ENCODE data around the gene HAX1. TPM values are rescaled to one million over a fixed set of nuclear protein-coding genes. Genes with fewer than 3 reads are reported as not detected.

HAX1 gene
- total RNA-seq, 3 donors from 2014 or later, result 108 to 125 (median 120) TPM

DNA sequence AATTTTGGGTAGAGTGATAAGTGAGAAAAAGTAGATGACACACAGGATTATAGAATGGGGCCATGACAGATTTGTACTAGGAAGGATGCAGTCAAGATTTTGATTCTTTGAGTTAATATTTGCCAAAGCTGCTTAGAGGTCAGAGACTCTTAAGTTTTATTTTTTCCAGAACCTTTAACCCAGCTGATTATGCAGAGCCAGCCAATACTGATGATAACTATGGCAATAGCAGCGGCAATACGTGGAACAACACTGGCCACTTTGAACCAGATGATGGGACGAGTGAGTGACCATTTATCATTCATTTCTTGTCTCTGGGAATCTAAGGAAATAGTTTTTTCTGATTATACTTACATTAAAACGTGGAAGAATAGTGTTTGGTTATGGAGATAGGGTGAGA, 35.6 kb upstream of the HAX1 start:
- Histone ChIP-seq H3K27ac (no peak overlapping the region), H3K4me3 (no peak overlapping the region), H3K36me3 (no peaks in the 10 kb centered on the region), H3K4me1 (no peaks in the 10 kb centered on the region), H3K9me3 (no peaks in the 10 kb centered on the region), H3K27me3 (no peaks in the 10 kb centered on the region)
- intact Hi-C loops (cut with DNase I; ENCODE audit: low total_unique reads), result no loop called here
- no peak for DNase-seq (ENCODE audit: low spot score in 2 of 2)
- TF ChIP-seq POLR2A (IDR thresholded peaks at IDR 0.05) (no peak), POLR2AphosphoS5 (IDR thresholded peaks at IDR 0.05) (no peak)
- TF ChIP-seq, protein P1, sequence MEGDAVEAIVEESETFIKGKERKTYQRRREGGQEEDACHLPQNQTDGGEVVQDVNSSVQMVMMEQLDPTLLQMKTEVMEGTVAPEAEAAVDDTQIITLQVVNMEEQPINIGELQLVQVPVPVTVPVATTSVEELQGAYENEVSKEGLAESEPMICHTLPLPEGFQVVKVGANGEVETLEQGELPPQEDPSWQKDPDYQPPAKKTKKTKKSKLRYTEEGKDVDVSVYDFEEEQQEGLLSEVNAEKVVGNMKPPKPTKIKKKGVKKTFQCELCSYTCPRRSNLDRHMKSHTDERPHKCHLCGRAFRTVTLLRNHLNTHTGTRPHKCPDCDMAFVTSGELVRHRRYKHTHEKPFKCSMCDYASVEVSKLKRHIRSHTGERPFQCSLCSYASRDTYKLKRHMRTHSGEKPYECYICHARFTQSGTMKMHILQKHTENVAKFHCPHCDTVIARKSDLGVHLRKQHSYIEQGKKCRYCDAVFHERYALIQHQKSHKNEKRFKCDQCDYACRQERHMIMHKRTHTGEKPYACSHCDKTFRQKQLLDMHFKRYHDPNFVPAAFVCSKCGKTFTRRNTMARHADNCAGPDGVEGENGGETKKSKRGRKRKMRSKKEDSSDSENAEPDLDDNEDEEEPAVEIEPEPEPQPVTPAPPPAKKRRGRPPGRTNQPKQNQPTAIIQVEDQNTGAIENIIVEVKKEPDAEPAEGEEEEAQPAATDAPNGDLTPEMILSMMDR (IDR thresholded peaks at IDR 0.05), result no peak

DNA sequence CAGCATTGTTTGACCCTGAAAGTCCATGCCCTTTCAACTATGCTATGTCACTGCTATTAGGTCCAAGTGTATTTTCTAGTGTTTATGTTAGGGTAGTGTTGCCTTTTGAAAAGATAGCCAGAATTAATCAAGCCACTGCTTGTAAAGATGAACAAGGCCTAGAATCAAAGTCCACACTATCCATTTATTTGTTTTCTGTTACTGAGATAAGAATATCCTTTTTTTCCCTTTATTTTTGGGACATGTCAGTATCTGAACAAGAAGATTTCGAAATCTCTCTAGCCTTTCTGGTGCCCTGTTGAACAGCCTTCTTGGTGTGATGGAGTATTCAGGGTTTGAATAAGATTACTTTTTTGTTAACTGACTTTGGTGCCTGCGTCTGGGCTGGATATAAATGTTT, 35.0 kb upstream of the HAX1 start:
- Histone ChIP-seq H3K27me3 (no peaks in the 10 kb centered on the region), H3K9me3 (no peaks in the 10 kb centered on the region), H3K36me3 (no peaks in the 10 kb centered on the region), H3K4me1 (no peaks in the 10 kb centered on the region), H3K27ac (no peak overlapping the region), H3K4me3 (no peak overlapping the region)
- TF ChIP-seq POLR2AphosphoS5 (IDR thresholded peaks at IDR 0.05) (no peak), POLR2A (IDR thresholded peaks at IDR 0.05) (no peak)
- TF ChIP-seq, protein P1 (IDR thresholded peaks at IDR 0.05), result no peak
- no peak for DNase-seq (ENCODE audit: low spot score in 2 of 2)
- intact Hi-C loops (cut with DNase I; ENCODE audit: low total_unique reads), result no loop called here

DNA sequence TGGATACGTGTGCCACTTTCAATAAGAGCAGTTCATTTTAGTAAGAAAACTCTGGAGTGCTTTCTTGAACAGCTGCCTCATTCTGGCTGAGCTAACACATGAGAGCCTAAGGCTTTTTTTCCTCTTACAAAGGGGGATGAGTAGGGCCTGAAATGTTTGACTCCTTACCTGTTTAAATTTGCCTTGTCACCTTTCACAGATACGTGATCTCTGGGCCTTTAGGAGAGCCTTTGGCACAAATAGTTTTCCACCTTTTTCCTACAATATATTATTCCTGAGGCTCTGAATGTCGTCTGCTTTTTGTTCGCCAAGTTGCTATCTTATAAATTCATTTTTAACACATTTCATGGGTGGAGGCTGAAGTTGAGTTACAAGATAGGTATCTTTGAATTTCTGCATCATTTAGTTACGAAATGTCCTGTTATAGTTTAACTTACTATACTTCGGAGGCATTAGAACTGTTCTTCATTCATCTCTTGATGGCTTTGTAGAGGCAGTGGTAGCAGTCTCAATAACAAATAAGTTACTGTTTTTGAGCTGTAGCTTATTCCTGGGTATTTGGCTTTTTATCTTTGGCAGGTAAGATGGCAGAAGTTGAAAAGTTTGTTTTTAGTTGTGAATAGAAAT, 34.4 kb upstream of the HAX1 start:
- H3K9me3 ChIP-seq, result no peaks in the 10 kb centered on the region
- H3K4me3 ChIP-seq, result no peak overlapping the region
- TF ChIP-seq POLR2AphosphoS5 (IDR thresholded peaks at IDR 0.05) (no peak), POLR2A (IDR thresholded peaks at IDR 0.05) (no peak)
- TF ChIP-seq, protein P1 (IDR thresholded peaks at IDR 0.05), result no peak
- no peaks in the 10 kb centered on the region for H3K36me3 ChIP-seq
- no peak for DNase-seq (ENCODE audit: low spot score in 2 of 2)
- no peaks in the 10 kb centered on the region for H3K27me3 ChIP-seq
- H3K27ac ChIP-seq, result no peak overlapping the region
- H3K4me1 ChIP-seq, result no peaks in the 10 kb centered on the region
- intact Hi-C loops (cut with DNase I; ENCODE audit: low total_unique reads), result no loop called here

DNA sequence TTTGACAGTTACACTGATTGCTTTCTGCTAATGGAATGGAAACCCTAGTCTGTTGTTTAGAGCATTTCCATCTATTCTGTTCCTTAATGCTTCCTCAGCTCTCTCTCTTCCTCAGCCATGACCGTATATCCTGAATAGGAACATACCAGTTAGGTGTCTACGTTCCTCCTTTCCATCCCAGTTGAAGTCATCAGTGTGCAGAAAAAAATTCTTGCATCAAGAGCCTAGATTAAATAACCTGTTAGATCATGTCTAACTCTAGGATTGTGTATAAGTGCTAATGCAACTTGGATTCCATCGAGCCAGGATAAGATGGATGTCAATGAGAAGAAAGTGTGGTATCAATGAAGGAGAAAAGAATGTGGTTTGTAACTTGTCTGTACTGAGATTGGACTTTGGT, 32.9 kb upstream of the HAX1 start:
- TF ChIP-seq, protein P1 (IDR thresholded peaks at IDR 0.05), result no peak
- TF ChIP-seq POLR2A (IDR thresholded peaks at IDR 0.05), result no peak
- no peak for TF ChIP-seq POLR2AphosphoS5 (IDR thresholded peaks at IDR 0.05)
- no peak for DNase-seq (ENCODE audit: low spot score in 2 of 2)
- Histone ChIP-seq H3K4me3 (no peak overlapping the region), H3K9me3 (no peaks in the 10 kb centered on the region), H3K27me3 (no peaks in the 10 kb centered on the region), H3K36me3 (no peaks in the 10 kb centered on the region), H3K4me1 (no peaks in the 10 kb centered on the region), H3K27ac (no peak overlapping the region)
- intact Hi-C loops (cut with DNase I; ENCODE audit: low total_unique reads), result no loop called here

DNA sequence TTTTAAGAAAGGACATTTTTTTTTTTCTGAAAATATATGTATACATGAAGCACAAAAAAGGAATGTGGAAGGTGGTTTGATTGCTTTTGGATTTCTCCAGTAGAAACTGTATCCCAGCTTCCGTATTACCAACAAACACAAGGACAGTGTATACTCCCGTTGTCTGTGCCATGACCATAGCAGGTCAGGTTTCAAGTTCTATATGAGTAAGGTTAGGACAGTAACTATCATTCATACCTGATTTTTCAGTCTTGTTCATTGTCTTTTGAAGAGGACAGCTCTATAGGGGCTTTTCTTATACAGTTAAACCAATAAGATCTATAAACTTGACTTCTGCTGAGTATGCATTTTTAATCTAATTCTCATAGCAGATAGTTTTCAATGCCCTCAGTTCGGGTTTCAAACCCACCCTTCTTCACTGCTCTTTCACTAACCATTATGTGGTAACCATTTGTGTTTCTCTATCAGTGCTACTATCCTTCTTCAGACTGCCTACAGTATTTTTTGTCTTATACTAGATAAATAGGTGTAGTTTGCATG, 32.1 kb upstream of the HAX1 start:
- Histone ChIP-seq H3K4me3 (no peak overlapping the region), H3K27me3 (no peaks in the 10 kb centered on the region), H3K9me3 (no peaks in the 10 kb centered on the region), H3K4me1 (no peaks in the 10 kb centered on the region), H3K36me3 (no peaks in the 10 kb centered on the region), H3K27ac (no peak overlapping the region)
- DNase-seq (ENCODE audit: low spot score in 2 of 2), result no peak
- TF ChIP-seq POLR2AphosphoS5 (IDR thresholded peaks at IDR 0.05), result no peak
- TF ChIP-seq, protein P1 (IDR thresholded peaks at IDR 0.05), result no peak
- no peak for TF ChIP-seq POLR2A (IDR thresholded peaks at IDR 0.05)
- intact Hi-C loops (cut with DNase I; ENCODE audit: low total_unique reads), result no loop called here
